ENCODE results near the gene HOXC11.
A peak's percentile ranks its signal among the peaks of the same experiment; 100 is the strongest.

HOXC11 gene

DNA sequence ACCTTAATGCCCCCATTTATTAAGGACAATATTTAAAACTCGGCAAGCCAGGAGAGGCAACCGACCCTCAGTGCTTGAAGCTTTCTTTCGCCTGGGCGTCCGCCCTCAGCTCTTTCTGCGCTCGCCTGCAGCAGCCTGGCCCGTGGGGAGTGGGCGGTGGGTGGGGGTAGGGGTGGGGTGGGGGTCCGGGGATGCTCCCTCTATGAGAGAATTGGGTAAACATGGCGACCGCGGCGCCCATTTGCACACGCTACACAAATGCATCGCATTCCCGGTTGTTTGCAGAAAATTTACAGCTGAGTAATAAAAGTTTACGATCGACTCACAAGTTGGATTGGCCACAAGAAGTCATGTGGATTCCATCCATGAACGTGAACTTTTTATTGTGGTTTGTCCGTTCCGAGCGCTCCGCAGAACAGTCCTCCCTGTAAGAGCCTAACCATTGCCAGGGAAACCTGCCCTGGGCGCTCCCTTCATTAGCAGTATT is 43.6 kb downstream of the HOXC11 start:
- no peak overlapping the region for H3K9ac ChIP-seq (ENCODE audit: low read length)
- H3K36me3 ChIP-seq (ENCODE audit: insufficient read depth, low read length), result no peaks in the 10 kb centered on the region
- H3K27me3 ChIP-seq (ENCODE audit: control insufficient read depth in 1 of 2, insufficient read depth in 2 of 2, low read length in 2 of 2), result peaks cover 34 to 89% of the 10 kb centered on the region in 2 donors
- no peaks in the 10 kb centered on the region for H3K9me3 ChIP-seq (ENCODE audit: low read length)
- H3K4me1 ChIP-seq (ENCODE audit: insufficient read depth, low read length), result peaks cover 13% of the 10 kb centered on the region
- no peak overlapping the region for H3K27ac ChIP-seq (ENCODE audit: low read depth, low read length)
- H3K4me3 ChIP-seq (ENCODE audit: low read depth in 1 of 2, low read length in 2 of 2), result no peak overlapping the region

DNA sequence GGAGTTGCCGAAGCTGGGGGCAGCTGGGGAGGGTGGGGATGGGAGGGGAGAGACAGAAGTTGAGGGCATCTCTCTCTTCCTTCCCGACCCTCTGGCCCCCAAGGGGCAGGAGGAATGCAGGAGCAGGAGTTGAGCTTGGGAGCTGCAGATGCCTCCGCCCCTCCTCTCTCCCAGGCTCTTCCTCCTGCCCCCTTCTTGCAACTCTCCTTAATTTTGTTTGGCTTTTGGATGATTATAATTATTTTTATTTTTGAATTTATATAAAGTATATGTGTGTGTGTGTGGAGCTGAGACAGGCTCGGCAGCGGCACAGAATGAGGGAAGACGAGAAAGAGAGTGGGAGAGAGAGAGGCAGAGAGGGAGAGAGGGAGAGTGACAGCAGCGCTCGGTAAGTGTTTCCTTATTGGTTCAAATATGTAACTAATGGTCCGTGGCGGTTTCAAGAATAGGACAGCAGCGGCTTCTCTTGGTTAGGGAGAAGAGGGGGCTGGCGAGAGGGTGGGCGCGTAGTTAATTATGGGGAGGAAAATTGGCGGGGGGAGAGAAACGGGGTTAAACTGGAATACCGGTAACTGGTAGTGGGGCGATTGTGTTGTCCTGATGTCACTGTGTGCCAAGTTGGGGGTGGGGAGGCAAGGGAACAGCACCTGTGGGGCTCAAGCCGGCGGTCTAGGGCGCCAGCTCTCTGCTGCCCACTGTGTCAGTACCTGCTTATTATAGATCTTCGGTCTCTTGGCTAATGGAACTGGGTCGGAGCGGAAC is 44.3 kb downstream of the HOXC11 start:
- Histone ChIP-seq H3K27ac (ENCODE audit: low read depth, low read length) (peak overlapping the region; percentile 51), H3K9ac (ENCODE audit: low read length) (peak overlapping the region; percentile 4), H3K4me3 (ENCODE audit: low read depth in 1 of 2, low read length in 2 of 2) (peak overlapping the region; percentile 69 to 82), H3K27me3 (ENCODE audit: control insufficient read depth in 1 of 2, insufficient read depth in 2 of 2, low read length in 2 of 2) (peaks cover 32 to 91% of the 10 kb centered on the region in 2 donors), H3K9me3 (ENCODE audit: low read length) (no peaks in the 10 kb centered on the region), H3K4me1 (ENCODE audit: insufficient read depth, low read length) (peaks cover 13% of the 10 kb centered on the region), H3K36me3 (ENCODE audit: insufficient read depth, low read length) (no peaks in the 10 kb centered on the region)

DNA sequence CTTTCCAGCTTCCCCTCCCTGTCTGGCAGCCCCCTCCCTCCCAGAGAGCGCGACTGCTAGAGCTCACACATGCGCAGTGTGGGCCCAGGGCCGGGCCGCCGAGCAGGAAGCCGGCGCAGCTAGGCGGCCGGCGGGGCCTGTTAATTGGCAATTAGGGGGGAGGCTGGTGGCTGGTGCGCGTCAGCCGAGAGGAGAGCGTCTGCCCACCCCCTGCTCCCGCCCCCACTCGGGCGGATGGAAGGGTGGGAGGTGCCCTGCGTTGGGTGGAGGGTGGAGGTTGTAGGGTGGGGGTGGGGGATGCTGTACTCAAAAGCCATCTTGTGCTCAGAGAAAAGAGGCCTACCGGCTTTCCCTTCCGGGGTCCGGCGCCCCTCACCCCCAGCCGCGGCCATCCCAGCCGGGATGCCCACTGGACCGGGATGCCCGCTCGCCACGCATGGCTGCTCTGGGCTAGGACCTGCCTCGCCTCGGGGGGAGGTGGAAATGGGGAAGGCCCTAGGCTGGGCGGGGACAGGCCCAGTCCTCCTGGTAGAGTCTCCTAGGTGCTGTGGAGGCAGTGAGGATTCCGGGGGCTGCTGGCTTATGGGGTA is 45.0 kb downstream of the HOXC11 start:
- H3K4me3 ChIP-seq (ENCODE audit: low read depth in 1 of 2, low read length in 2 of 2), result peak overlapping the region; percentile 69 to 82
- H3K9ac ChIP-seq (ENCODE audit: low read length), result peak overlapping the region; percentile 4
- peak overlapping the region; percentile 51 for H3K27ac ChIP-seq (ENCODE audit: low read depth, low read length)
- peaks cover 32 to 92% of the 10 kb centered on the region in 2 donors for H3K27me3 ChIP-seq (ENCODE audit: control insufficient read depth in 1 of 2, insufficient read depth in 2 of 2, low read length in 2 of 2)
- H3K9me3 ChIP-seq (ENCODE audit: low read length), result no peaks in the 10 kb centered on the region
- no peaks in the 10 kb centered on the region for H3K36me3 ChIP-seq (ENCODE audit: insufficient read depth, low read length)
- peaks cover 13% of the 10 kb centered on the region for H3K4me1 ChIP-seq (ENCODE audit: insufficient read depth, low read length)

DNA sequence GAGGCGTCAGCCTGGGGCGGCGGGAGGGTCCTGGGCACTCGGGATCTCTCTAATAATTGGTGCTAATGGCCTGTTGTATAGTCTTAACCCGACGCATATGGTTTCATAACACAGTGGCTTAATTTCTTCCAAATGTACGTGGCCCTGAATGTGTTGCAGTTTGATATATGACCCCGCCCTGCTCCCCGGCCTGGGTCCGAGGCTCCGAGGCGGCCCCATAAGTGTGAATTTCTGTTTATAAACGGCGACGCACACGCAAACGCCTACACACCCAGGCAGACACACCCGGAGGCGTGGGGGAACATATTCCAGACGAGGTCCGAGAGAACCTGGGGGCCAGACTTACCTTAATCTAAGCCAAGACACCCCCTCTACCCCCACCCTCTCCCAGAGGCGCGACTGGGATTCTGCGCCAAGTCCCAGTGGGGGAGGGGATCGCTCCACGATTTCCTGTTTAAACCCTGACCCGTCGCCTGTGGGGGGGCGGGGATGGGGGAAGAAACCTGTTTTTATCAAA is 45.6 kb downstream of the HOXC11 start:
- Histone ChIP-seq H3K9me3 (ENCODE audit: low read length) (no peaks in the 10 kb centered on the region), H3K9ac (ENCODE audit: low read length) (peak overlapping the region; percentile 4), H3K27ac (ENCODE audit: low read depth, low read length) (peak overlapping the region; percentile 51), H3K27me3 (ENCODE audit: control insufficient read depth in 1 of 2, insufficient read depth in 2 of 2, low read length in 2 of 2) (peaks cover 27 to 90% of the 10 kb centered on the region in 2 donors), H3K36me3 (ENCODE audit: insufficient read depth, low read length) (no peaks in the 10 kb centered on the region), H3K4me3 (ENCODE audit: low read depth in 1 of 2, low read length in 2 of 2) (peak overlapping the region; percentile 69 to 82), H3K4me1 (ENCODE audit: insufficient read depth, low read length) (peaks cover 13% of the 10 kb centered on the region)

DNA sequence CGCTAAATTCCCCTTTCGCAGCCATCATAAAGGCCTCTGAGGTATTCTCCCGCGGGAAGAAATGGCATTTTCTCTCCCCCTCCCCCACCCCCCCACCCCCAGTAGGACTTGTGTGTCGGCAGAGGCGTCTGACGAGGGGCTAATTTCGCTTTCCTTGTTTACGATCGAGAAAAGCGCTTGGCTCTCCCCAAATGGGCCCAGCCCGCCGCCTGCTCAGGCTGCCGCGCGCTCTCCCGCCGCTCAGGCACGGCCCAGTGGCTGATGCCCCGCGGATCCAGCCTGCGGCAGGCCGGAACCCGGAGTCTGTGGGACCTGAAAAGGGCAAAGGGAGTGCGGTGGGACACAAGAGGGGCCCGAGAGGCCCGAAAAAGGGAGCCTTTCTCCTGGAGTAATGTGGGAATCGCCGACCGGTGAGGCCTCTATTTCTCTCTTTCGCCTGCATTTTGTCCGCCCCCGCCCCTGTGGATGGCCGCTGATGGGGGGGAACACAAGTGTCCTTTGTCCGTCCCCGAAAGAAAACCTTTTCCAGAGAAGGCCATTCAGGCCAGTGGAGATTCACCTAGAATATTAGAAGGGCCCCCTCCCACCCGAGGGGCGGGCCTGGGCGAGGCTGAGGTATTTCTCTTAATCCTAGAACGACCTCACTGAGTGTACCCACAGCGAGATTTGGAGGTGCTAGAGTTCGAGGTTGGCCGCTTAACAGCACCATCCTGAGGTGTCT is 46.3 kb downstream of the HOXC11 start:
- Histone ChIP-seq H3K27me3 (ENCODE audit: control insufficient read depth in 1 of 2, insufficient read depth in 2 of 2, low read length in 2 of 2) (peaks cover 21 to 90% of the 10 kb centered on the region in 2 donors), H3K4me3 (ENCODE audit: low read depth in 1 of 2, low read length in 2 of 2) (peak overlapping the region in 1 of 2 donors; percentile 23), H3K27ac (ENCODE audit: low read depth, low read length) (no peak overlapping the region), H3K9me3 (ENCODE audit: low read length) (no peaks in the 10 kb centered on the region), H3K4me1 (ENCODE audit: insufficient read depth, low read length) (peaks cover 13% of the 10 kb centered on the region), H3K9ac (ENCODE audit: low read length) (no peak overlapping the region), H3K36me3 (ENCODE audit: insufficient read depth, low read length) (no peaks in the 10 kb centered on the region)

DNA sequence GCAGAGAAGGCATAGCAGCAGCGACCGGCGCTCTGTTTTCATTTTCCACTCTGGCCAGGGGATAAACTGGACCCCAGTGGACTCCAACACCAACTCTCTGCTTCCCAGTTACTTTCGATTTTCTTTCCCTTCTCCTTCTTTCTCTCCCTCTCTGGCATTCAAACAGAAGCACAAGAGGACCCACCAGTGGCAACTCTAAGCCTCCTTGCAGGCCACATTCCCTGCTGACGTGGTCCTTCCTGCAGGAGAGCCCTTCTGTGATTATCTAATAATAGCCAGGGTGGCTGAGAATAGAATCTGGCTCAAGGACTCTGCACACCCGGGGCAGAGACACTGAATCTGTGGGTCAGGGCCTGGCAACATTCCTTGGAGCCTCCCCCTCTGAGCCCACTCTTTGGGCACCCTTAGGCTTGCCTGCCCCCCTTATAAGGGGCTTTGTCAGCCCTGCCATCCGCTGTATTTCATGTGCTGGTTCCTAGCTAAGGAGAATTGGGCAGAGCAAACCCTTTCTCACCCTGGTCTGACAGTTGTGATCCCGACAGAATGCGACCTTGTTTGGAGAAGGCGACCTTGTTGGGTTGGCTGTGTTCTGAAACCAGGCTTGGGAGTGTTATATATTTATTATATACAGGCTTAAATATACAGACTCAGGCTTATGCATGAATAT is 47.1 kb downstream of the HOXC11 start:
- Histone ChIP-seq H3K27me3 (ENCODE audit: control insufficient read depth in 1 of 2, insufficient read depth in 2 of 2, low read length in 2 of 2) (peaks cover 13 to 90% of the 10 kb centered on the region in 2 donors), H3K27ac (ENCODE audit: low read depth, low read length) (no peak overlapping the region), H3K4me3 (ENCODE audit: low read depth in 1 of 2, low read length in 2 of 2) (peak overlapping the region in 1 of 2 donors; percentile 23), H3K9ac (ENCODE audit: low read length) (no peak overlapping the region), H3K4me1 (ENCODE audit: insufficient read depth, low read length) (peaks cover 13% of the 10 kb centered on the region), H3K9me3 (ENCODE audit: low read length) (no peaks in the 10 kb centered on the region), H3K36me3 (ENCODE audit: insufficient read depth, low read length) (no peaks in the 10 kb centered on the region)

DNA sequence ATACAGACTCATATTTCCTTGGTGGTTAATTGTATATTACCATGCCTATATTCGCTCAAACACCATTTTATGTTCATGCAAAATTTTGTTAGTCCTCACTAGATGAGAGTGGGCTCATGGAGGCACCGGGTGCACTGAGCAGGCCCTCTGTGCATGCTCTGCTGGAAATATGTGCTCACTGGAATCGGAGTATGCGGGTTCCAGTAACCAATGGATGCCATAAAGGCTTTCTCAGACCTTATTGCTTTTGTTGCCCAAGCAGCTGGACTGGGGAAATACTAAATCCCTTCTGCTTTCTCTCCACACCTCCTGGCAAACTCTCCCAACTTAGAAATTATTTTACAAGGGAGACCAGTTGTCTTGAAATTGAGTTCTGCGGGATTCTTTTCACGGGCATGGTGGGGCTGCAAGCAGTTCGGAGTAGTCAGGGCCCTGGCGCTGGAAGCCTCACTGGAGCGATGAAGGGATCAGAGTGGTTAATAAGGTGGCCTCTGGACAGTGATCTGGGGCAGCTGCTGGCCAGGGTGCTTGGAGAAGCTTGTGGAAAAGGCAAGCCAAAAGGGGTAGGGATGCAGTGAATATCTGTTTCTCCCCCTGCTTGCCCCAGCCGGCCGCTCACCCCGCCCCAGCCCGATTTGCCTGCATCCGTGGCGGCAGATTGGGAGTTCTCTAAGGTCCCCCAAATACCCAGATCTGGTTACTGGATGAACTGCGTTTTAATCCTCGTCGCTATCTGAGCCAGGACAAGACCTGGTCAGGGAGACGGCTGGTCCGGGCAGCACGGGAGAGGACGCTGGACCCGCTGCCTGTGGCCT is 47.9 kb downstream of the HOXC11 start:
- H3K27ac ChIP-seq (ENCODE audit: low read depth, low read length), result no peak overlapping the region
- H3K9me3 ChIP-seq (ENCODE audit: low read length), result no peaks in the 10 kb centered on the region
- H3K4me3 ChIP-seq (ENCODE audit: low read depth in 1 of 2, low read length in 2 of 2), result no peak overlapping the region
- H3K36me3 ChIP-seq (ENCODE audit: insufficient read depth, low read length), result no peaks in the 10 kb centered on the region
- H3K9ac ChIP-seq (ENCODE audit: low read length), result no peak overlapping the region
- peaks cover 12 to 88% of the 10 kb centered on the region in 2 donors for H3K27me3 ChIP-seq (ENCODE audit: control insufficient read depth in 1 of 2, insufficient read depth in 2 of 2, low read length in 2 of 2)
- H3K4me1 ChIP-seq (ENCODE audit: insufficient read depth, low read length), result peaks cover 11% of the 10 kb centered on the region

DNA sequence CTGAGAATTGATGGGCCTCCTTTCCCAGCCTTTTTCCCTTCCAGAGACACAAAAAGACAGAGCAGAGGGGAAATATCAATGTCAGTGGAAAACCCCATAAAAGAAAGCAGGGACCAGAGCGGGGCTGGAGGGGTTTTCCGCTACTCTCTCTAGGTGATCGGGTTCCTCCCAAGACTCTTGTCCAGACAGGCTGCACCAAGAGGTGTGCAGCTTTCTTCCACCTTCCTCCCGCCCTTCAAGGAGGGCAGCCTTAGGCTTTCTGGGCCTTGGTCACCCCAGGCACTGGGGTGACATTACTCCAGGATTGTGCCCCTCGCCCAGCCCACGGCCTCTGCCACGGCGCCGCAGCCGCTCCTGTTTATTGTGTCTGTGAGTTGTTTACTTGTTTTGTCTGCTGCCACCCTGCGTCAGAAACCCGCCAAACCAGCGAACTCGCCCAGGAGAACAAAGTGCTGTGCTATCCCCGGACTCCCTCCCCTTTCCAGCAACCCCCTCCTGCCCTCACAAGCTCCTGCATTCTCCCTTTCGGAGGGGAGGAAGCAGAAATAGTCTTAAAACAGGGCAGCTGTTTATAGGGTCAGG is 48.6 kb downstream of the HOXC11 start:
- H3K36me3 ChIP-seq (ENCODE audit: insufficient read depth, low read length), result no peaks in the 10 kb centered on the region
- no peak overlapping the region for H3K27ac ChIP-seq (ENCODE audit: low read depth, low read length)
- no peaks in the 10 kb centered on the region for H3K9me3 ChIP-seq (ENCODE audit: low read length)
- H3K4me1 ChIP-seq (ENCODE audit: insufficient read depth, low read length), result peaks cover 5% of the 10 kb centered on the region
- peaks cover 13 to 90% of the 10 kb centered on the region in 2 donors for H3K27me3 ChIP-seq (ENCODE audit: control insufficient read depth in 1 of 2, insufficient read depth in 2 of 2, low read length in 2 of 2)
- no peak overlapping the region for H3K9ac ChIP-seq (ENCODE audit: low read length)
- H3K4me3 ChIP-seq (ENCODE audit: low read depth in 1 of 2, low read length in 2 of 2), result no peak overlapping the region

DNA sequence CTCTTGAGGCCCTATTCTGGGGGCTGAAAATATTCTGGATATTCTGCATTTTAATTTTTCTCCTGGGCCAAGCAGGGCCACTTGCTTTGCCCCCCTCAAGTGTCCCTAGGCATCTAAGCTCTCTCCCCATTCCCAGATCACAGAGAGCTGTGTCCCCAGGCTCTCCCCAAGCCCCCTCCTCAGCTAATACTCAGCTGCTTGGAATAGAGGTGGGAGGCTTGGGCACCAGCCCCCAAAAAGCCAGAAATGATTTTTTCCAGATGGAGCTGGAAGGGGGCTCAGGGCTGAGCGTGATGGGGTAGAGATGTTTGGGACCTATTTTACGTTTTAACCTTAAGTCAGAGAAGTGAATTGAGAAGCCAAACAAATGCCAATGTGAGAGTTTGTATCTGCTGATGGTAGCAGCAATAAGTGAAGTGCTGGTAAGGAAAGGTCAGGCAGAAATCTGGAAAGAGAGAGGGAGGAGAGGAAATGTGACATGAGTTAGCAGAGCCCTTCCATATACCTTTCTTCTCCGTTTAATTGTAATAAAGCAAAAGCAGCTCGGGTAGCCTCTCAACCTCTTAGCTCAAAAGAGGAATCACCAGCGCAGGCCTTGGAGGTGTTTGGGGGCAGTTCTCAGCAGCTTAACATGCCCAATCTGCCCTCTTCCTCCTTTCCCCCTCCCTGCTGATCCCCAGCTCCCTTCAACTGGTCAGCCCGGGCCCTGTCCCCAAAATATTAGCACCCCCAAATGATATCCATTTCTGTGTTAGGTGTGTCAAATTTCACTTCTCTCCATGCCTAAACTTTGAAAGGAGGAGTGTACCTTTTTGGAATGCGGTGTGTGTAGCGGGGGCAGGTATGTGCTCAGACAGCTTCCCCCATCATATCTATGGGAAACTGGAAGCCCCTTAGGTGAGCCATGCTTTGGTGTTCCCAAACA is 50.3 kb downstream of the HOXC11 start:
- no peak overlapping the region for H3K4me3 ChIP-seq (ENCODE audit: low read depth in 1 of 2, low read length in 2 of 2)
- H3K9me3 ChIP-seq (ENCODE audit: low read length), result no peaks in the 10 kb centered on the region
- no peaks in the 10 kb centered on the region for H3K36me3 ChIP-seq (ENCODE audit: insufficient read depth, low read length)
- peaks cover 5% of the 10 kb centered on the region for H3K4me1 ChIP-seq (ENCODE audit: insufficient read depth, low read length)
- H3K27me3 ChIP-seq (ENCODE audit: control insufficient read depth in 1 of 2, insufficient read depth in 2 of 2, low read length in 2 of 2), result peaks cover 26 to 90% of the 10 kb centered on the region in 2 donors
- no peak overlapping the region for H3K9ac ChIP-seq (ENCODE audit: low read length)
- H3K27ac ChIP-seq (ENCODE audit: low read depth, low read length), result no peak overlapping the region
